Measurements from ENCODE around the gene ZNF827. TPM values are rescaled to one million over a fixed set of nuclear protein-coding genes. Genes with fewer than 3 reads are reported as not detected.

Gene ZNF827
- total and polyA plus RNA-seq, 2 experiments from 2014 or later: 7.8 to 17.5 TPM

- 91% methylated on average over 3 of the region's 3 CpGs for WGBS (ENCODE audit: low lambda C conversion rate, missing lambda C conversion rate)
- Histone ChIP-seq H3K36me3 (replicated peaks; ENCODE audit: insufficient read depth, low read depth) (no peaks in the 10 kb centered on the region), H3K4me3 (no peak overlapping the region), H4K20me1 (ENCODE audit: insufficient read depth, poor library complexity, severe bottlenecking) (no peaks in the 10 kb centered on the region), H2AFZ (no peak overlapping the region), H3K4me1 (ENCODE audit: insufficient read depth) (no peaks in the 10 kb centered on the region), H3K4me2 (no peak overlapping the region), H3K27me3 (no peaks in the 10 kb centered on the region), H3K9me2 (replicated peaks; ENCODE audit: insufficient read depth) (no peaks in the 10 kb centered on the region), H3K27ac (no peak overlapping the region), H3K79me2 (no peaks in the 10 kb centered on the region), H3K9me3 (ENCODE audit: low read depth) (no peaks in the 10 kb centered on the region)
- TF ChIP-seq EZH2 (IDR thresholded peaks at IDR 0.05; ENCODE audit: borderline replicate concordance): no peak
- TF ChIP-seq CTCF (IDR thresholded peaks at IDR 0.05; ENCODE audit: poor library complexity): no peak
- TF ChIP-seq EZH2phosphoT487 (IDR thresholded peaks at IDR 0.05; ENCODE audit: low read depth, severe bottlenecking, unreplicated experiment): no peak
- DNase-seq (ENCODE audit: low spot score): no peak
Observed at GRCh38 chr4:145816091-145816490, 122.5 kb downstream of the ZNF827 start.

- Histone ChIP-seq H3K4me1 (ENCODE audit: insufficient read depth) (no peaks in the 10 kb centered on the region), H3K36me3 (replicated peaks; ENCODE audit: insufficient read depth, low read depth) (no peaks in the 10 kb centered on the region), H3K27ac (no peak overlapping the region), H3K9me3 (ENCODE audit: low read depth) (no peaks in the 10 kb centered on the region), H3K9me2 (replicated peaks; ENCODE audit: insufficient read depth) (no peaks in the 10 kb centered on the region), H3K79me2 (no peaks in the 10 kb centered on the region), H3K27me3 (no peaks in the 10 kb centered on the region), H3K4me3 (no peak overlapping the region), H3K4me2 (no peak overlapping the region), H4K20me1 (ENCODE audit: insufficient read depth, poor library complexity, severe bottlenecking) (no peaks in the 10 kb centered on the region), H2AFZ (no peak overlapping the region)
- WGBS (ENCODE audit: low lambda C conversion rate, missing lambda C conversion rate): 96% methylated on average over 1 of the region's 1 CpG
- TF ChIP-seq CTCF (IDR thresholded peaks at IDR 0.05; ENCODE audit: poor library complexity) (no peak), EZH2 (IDR thresholded peaks at IDR 0.05; ENCODE audit: borderline replicate concordance) (no peak), EZH2phosphoT487 (IDR thresholded peaks at IDR 0.05; ENCODE audit: low read depth, severe bottlenecking, unreplicated experiment) (no peak)
- no peak for DNase-seq (ENCODE audit: low spot score)
Observed at GRCh38 chr4:145815626-145816025, 123.0 kb downstream of the ZNF827 start.

- H3K4me2 ChIP-seq: no peak overlapping the region
- H3K36me3 ChIP-seq (replicated peaks; ENCODE audit: insufficient read depth, low read depth): no peaks in the 10 kb centered on the region
- H3K27me3 ChIP-seq: no peaks in the 10 kb centered on the region
- TF ChIP-seq CTCF (IDR thresholded peaks at IDR 0.05; ENCODE audit: poor library complexity) (no peak), EZH2phosphoT487 (IDR thresholded peaks at IDR 0.05; ENCODE audit: low read depth, severe bottlenecking, unreplicated experiment) (no peak), EZH2 (IDR thresholded peaks at IDR 0.05; ENCODE audit: borderline replicate concordance) (no peak)
- no peak overlapping the region for H2AFZ ChIP-seq
- no peaks in the 10 kb centered on the region for H4K20me1 ChIP-seq (ENCODE audit: insufficient read depth, poor library complexity, severe bottlenecking)
- H3K9me3 ChIP-seq (ENCODE audit: low read depth): no peaks in the 10 kb centered on the region
- no peak for DNase-seq (ENCODE audit: low spot score)
- no peak overlapping the region for H3K27ac ChIP-seq
- H3K79me2 ChIP-seq: no peaks in the 10 kb centered on the region
- 100% methylated on average over 1 of the region's 1 CpG for WGBS (ENCODE audit: low lambda C conversion rate, missing lambda C conversion rate)
- H3K4me3 ChIP-seq: no peak overlapping the region
- no peaks in the 10 kb centered on the region for H3K9me2 ChIP-seq (replicated peaks; ENCODE audit: insufficient read depth)
- H3K4me1 ChIP-seq (ENCODE audit: insufficient read depth): no peaks in the 10 kb centered on the region
Observed at GRCh38 chr4:145815027-145815612, 123.5 kb downstream of the ZNF827 start.
